WTC11 (cell line): ENCODE data around the gene CTH.
"Not testable (repeated sequence)": the region's sequence is repeated elsewhere in the genome, so short reads cannot be mapped to it uniquely, and the experiment has no call there.

Experiments
- SMAD4 ChIP-seq: sonication (generic); formaldehyde crosslinking; IDR thresholded peaks from 2 replicates; pipeline ENCODE4 v1.8.0; 2022; ENCODE audit warnings: mild to moderate bottlenecking, missing genetic modification reagents
- TEAD4 ChIP-seq: sonication (generic); formaldehyde crosslinking; IDR thresholded peaks from 2 replicates; pipeline ENCODE4 v1.8.0; 2022; ENCODE audit warnings: mild to moderate bottlenecking, missing genetic modification reagents
- TF ChIP-seq, protein P1 (sequence below): fragments of 200-600 bp; IDR thresholded peaks from 2 replicates; pipeline ENCODE4 v1.8.0; 2022; ENCODE audit warnings: antibody characterized with exemption

DNA sequence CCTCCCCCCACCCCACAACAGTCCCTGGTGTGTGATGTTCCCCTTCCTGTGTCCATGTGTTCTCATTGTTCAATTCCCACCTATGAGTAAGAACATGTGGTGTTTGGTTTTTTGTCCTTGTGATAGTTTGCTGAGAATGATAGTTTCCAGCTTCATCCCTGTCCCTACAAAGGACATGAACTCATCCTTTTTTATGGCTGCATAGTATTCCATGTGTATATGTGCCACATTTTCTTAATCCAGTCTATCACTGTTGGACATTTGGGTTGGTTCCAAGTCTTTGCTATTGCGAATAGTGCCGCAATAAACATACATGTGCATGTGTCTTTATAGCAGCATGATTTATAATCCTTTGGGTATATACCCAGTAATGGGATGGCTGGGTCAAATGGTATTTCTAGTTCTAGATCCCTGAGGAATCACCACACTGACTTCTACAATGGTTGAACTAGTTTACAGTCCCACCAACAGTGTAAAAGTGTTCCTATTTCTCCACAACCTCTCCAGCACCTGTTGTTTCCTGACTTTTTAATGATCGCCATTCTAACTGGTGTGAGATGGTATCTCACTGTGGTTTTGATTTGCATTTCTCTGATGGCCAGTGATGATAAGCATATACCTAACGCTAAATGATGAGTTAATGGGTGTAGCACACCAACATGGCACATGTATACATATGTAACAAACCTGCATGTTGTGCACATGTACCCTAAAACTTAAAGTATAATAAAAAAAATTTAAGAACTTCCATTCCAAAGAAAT is 8.1 kb downstream of the CTH start:
- TF ChIP-seq, protein P1, sequence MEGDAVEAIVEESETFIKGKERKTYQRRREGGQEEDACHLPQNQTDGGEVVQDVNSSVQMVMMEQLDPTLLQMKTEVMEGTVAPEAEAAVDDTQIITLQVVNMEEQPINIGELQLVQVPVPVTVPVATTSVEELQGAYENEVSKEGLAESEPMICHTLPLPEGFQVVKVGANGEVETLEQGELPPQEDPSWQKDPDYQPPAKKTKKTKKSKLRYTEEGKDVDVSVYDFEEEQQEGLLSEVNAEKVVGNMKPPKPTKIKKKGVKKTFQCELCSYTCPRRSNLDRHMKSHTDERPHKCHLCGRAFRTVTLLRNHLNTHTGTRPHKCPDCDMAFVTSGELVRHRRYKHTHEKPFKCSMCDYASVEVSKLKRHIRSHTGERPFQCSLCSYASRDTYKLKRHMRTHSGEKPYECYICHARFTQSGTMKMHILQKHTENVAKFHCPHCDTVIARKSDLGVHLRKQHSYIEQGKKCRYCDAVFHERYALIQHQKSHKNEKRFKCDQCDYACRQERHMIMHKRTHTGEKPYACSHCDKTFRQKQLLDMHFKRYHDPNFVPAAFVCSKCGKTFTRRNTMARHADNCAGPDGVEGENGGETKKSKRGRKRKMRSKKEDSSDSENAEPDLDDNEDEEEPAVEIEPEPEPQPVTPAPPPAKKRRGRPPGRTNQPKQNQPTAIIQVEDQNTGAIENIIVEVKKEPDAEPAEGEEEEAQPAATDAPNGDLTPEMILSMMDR = not testable (repeated sequence)
- TF ChIP-seq SMAD4, TEAD4 (CRISPR knock-in tag): not testable (repeated sequence)
